ENCODE results near the gene SLC25A39.
A peak's percentile ranks its signal among the peaks of the same experiment; 100 is the strongest.
"Not testable (repeated sequence)": the region's sequence is repeated elsewhere in the genome, so short reads cannot be mapped to it uniquely, and the experiment has no call there.

The SLC25A39 gene

GRCh38 chr17:44333371-44333770, 8.7 kb upstream of the SLC25A39 start:
- DNase-seq: no peak

DNA sequence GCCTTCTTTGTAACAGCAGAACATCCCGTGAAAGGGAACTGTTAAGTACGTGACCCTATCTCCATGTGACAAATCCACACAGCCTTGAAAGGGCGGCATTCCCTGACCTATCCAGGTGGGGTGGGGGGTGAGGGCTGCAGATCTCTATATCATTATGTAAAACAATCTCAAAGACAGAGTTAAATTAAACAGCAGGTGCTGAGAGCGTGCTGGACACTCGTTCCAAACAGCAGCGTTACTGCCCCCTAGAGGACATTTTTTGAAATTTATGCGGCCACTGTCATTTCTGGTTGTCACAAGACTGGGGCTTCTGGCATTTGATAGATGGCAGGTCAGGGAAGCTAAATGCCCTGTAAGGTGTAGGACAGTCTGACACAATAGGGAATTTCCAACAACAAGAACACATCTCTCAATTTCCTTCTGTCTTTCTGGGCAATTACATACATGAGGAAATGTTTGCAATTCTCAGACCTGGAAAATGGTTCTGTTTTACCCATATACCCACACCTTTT, 6.7 kb upstream of the SLC25A39 start:
- DNase-seq: peak; percentile 68

- DNase-seq: not testable (repeated sequence)
Observed at GRCh38 chr17:44330263-44330662, 5.6 kb upstream of the SLC25A39 start.

DNA sequence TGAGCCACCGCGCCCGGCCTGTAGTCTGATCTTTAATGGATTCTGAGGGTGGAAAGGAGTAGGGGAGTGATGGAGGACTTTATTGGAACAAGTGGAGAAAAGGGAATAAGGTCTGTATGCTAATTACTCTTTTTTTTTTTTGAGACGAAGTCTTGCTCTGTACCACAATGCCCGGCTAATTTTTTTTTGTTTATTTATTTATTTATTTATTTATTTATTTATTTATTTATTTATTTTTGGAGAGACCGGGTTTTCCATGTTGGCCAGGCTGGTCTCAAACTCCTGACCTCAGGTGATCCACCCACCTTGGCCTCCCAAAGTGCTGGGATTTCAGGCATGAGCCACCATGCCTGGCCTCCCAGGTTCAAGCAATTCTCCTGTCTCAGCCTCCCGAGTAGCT, 4.9 kb upstream of the SLC25A39 start:
- DNase-seq: not testable (repeated sequence)

GRCh38 chr17:44327715-44328449, 3.3 kb upstream of the SLC25A39 start:
- DNase-seq: no peak

GRCh38 chr17:44326861-44327444, 2.3 kb upstream of the SLC25A39 start:
- DNase-seq: peak; percentile 98

GRCh38 chr17:44324092-44324570, 492 bp downstream of the SLC25A39 start:
- no peak for DNase-seq

GRCh38 chr17:44323359-44324091, 1.1 kb downstream of the SLC25A39 start:
- no peak for DNase-seq

- no peak for DNase-seq
Observed at GRCh38 chr17:44322236-44322895, 2.3 kb downstream of the SLC25A39 start.

GRCh38 chr17:44321246-44322120, 3.1 kb downstream of the SLC25A39 start:
- DNase-seq: no peak

- no peak for DNase-seq
Observed at GRCh38 chr17:44320066-44320465, 4.6 kb downstream of the SLC25A39 start.

DNA sequence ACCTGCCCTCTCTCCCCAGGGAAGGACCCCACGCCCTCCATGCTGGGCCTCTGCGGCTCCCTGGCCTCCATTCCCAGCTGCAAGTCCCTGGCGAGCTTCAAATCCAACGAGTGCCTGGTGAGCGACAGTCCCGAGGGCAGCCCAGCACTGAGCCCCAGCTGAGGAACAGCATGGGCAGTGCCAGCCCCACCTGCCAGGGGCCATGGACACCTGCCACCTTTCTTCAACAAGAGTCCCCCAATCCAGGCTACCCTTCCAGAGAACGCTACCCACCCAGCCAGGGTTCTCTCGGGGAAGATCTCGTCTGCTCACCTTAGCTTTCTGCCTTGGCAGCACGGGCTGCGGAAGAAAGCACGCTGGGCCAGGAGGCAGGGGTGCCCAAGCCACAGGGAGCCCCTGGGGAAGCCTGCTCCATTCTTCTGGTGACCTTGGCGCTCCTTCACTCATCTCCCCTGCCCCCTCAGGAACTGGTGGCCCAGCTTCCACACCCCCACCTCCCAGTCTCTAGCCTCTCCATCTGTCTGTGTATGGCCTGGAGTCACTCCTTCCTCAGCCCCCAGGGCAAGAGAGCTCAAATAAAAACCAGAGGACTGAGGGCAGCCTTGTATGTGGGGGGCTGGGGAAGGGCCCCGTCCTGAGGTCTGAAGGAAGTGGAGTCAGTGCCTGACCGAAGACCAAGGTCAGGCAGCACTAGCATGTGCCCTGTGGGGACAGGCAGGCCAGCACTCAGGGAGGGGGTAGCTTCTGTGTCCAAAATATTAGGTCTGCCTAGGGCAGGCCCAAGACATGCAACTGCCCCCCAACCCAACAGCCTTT, 6.3 kb downstream of the SLC25A39 start:
- DNase-seq: no peak

GRCh38 chr17:44317545-44317944, 7.1 kb downstream of the SLC25A39 start:
- no peak for DNase-seq

DNA sequence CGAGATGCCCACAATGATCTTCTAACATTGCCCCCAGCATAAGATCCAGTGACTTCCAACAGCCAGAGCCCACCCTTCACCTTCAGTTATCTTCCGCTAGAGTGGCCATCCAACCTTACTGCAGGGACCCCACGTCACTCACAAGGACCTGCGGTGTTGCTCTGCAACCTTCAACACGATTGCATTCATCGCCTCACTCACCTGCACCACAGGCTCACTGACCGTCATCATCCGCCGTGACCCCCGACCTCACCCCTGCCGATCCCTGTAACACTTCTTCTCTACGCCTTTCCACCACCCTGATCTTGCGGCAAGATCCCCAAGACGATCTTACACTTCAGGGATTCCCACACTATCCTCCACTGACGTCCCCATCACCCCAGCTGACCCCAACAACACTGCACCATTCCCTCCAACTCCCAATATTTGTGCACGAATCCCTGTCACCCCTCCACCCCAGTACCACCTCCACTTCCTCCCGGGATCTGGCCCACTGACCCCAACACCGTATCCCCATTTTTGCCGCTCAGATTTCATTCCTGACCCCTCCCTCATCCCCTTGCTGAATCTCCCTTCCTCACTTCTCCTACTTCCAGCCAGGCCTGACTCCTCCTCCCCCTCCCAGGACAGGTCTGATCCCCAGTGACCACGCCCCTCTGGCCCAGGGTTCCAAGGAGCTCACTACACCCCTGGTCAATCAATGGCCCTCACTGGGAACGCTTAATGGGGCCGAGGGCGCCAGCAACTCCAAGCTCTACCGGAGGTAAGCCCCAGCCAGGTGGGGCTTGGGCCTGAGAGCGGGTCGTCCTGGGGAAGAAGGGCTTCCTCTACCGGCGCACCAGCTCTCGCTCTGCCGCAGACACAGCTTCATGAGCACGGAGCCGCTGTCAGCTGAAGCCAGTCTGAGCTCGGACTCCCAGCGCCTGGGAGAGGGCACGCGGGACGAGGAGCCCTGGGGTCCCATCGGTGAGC, 8.6 kb downstream of the SLC25A39 start:
- DNase-seq: no peak

- no peak for DNase-seq
Observed at GRCh38 chr17:44314869-44315661, 9.6 kb downstream of the SLC25A39 start.

- no peak for DNase-seq
Observed at GRCh38 chr17:44314524-44314868, 10.1 kb downstream of the SLC25A39 start.

DNA sequence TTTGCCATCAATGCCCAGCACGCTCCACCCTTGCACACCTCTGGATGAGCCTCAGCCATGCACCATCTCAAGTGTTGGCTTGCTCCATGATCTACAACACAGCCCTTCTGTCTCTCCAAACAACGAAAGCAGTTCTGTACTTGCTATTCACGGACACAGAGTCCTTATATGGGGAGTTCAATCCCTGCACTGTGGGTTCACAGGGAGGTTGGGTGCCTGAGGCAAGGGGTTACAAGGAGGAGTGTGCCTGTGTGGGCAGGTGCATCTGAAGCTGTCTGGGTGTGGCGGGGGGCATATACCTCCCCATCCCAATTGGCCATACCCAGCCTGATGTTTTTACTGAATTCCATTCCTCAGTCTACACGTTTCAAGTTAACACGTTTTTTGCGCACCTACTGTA, 10.6 kb downstream of the SLC25A39 start:
- no peak for DNase-seq

- DNase-seq: no peak
Observed at GRCh38 chr17:44312396-44313104, 12.1 kb downstream of the SLC25A39 start.
